ENCODE data around the gene UBQLN2.
"Not testable (repeated sequence)": the region's sequence is repeated elsewhere in the genome, so short reads cannot be mapped to it uniquely, and the experiment has no call there.

Gene UBQLN2

GRCh38 chrX:56563231-56564161 lies at the start of gene UBQLN2:
Gene UBQLN2 (plus strand): TSS chrX:56563627. CDS start chrX:56563874, 247 bp downstream.
- peak; percentile 46 to 58 for DNase-seq (ENCODE audit: low read depth in 2 of 2)

- no peak for DNase-seq (ENCODE audit: low read depth in 2 of 2)
Observed at GRCh38 chrX:56519642-56520041, 43.8 kb upstream of the UBQLN2 start.

- DNase-seq (ENCODE audit: low read depth in 2 of 2), result not testable (repeated sequence)
Observed at GRCh38 chrX:56529482-56530007, 33.9 kb upstream of the UBQLN2 start.

- DNase-seq (ENCODE audit: low read depth in 2 of 2), result no peak
Observed at GRCh38 chrX:56530011-56530410, 33.4 kb upstream of the UBQLN2 start.

- DNase-seq (ENCODE audit: low read depth in 2 of 2), result no peak
Observed at GRCh38 chrX:56550667-56551066, 12.8 kb upstream of the UBQLN2 start.

GRCh38 chrX:56554870-56555269 lies 8.6 kb upstream of the UBQLN2 start:
- DNase-seq (ENCODE audit: low read depth in 2 of 2), result no peak

- no peak for DNase-seq (ENCODE audit: low read depth in 2 of 2)
Observed at GRCh38 chrX:56557376-56557929, 6.0 kb upstream of the UBQLN2 start.

GRCh38 chrX:56564164-56564885 lies 898 bp downstream of the UBQLN2 start:
- DNase-seq (ENCODE audit: low read depth in 2 of 2), result no peak

- no peak for DNase-seq (ENCODE audit: low read depth in 2 of 2)
Observed at GRCh38 chrX:56564921-56565840, 1.8 kb downstream of the UBQLN2 start.

GRCh38 chrX:56569378-56570057 lies 6.1 kb downstream of the UBQLN2 start:
- no peak for DNase-seq (ENCODE audit: low read depth in 2 of 2)

GRCh38 chrX:56572975-56573374 lies 9.5 kb downstream of the UBQLN2 start:
- no peak for DNase-seq (ENCODE audit: low read depth in 2 of 2)

GRCh38 chrX:56574861-56575260 lies 11.4 kb downstream of the UBQLN2 start:
- no peak for DNase-seq (ENCODE audit: low read depth in 2 of 2)

- no peak for DNase-seq (ENCODE audit: low read depth in 2 of 2)
Observed at GRCh38 chrX:56576721-56577120, 13.3 kb downstream of the UBQLN2 start.

- no peak for DNase-seq (ENCODE audit: low read depth in 2 of 2)
Observed at GRCh38 chrX:56588397-56589188, 25.2 kb downstream of the UBQLN2 start.

GRCh38 chrX:56591830-56592229 lies 28.4 kb downstream of the UBQLN2 start:
- not testable (repeated sequence) for DNase-seq (ENCODE audit: low read depth in 2 of 2)

- no peak for DNase-seq (ENCODE audit: low read depth in 2 of 2)
Observed at GRCh38 chrX:56600141-56600540, 36.7 kb downstream of the UBQLN2 start.

GRCh38 chrX:56600987-56601386 lies 37.6 kb downstream of the UBQLN2 start:
- no peak for DNase-seq (ENCODE audit: low read depth in 2 of 2)

- DNase-seq (ENCODE audit: low read depth in 2 of 2), result no peak
Observed at GRCh38 chrX:56615282-56615681, 51.9 kb downstream of the UBQLN2 start.
